ENCODE measurements around the gene AP2A1. TPM values are rescaled to one million over a fixed set of nuclear protein-coding genes. Genes with fewer than 3 reads are reported as not detected.

Gene AP2A1
- total and polyA plus RNA-seq, 9 of the 15 experiments (the other 6 are each of a cell fraction or from before 2014, with no cell fraction given), result 0.55 to 150 (median 31.9) TPM

- TF ChIP-seq ZNF316 (IDR thresholded peaks at IDR 0.05) (no peak), DDX20 (tag; IDR thresholded peaks at IDR 0.05; ENCODE audit: low read depth) (no peak), ETV5 (CRISPR knock-in tag; IDR thresholded peaks at IDR 0.05; ENCODE audit: low read depth) (no peak), BACH1 (tag; IDR thresholded peaks at IDR 0.05) (no peak), TARDBP (IDR thresholded peaks at IDR 0.05) (no peak), SRSF9 (IDR thresholded peaks at IDR 0.05; ENCODE audit: borderline replicate concordance, low read depth, low read length) (no peak), ZNF707 (CRISPR knock-in tag; conservative IDR thresholded peaks at IDR 0.05) (no peak), TAF15 (IDR thresholded peaks at IDR 0.05; ENCODE audit: low read depth, low read length) (no peak), U2AF1 (optimal IDR thresholded peaks at IDR 0.05; ENCODE audit: low read depth, low read length) (no peak), ZNF507 (tag; conservative IDR thresholded peaks at IDR 0.05) (no peak), DPF2 (IDR thresholded peaks at IDR 0.05) (peak; percentile 23; the same call in 1 of the 2 replicates), HDAC8 (tag; IDR thresholded peaks at IDR 0.05) (no peak), ESRRA (IDR thresholded peaks at IDR 0.05; ENCODE audit: borderline replicate concordance, low read depth) (peak; percentile 64; the same call in 1 of the 2 replicates), EZH2 (IDR thresholded peaks at IDR 0.05; ENCODE audit: borderline replicate concordance, low read depth, low read length) (no peak), SAFB2 (IDR thresholded peaks at IDR 0.05; ENCODE audit: borderline replicate concordance, low read depth, low read length, severe bottlenecking) (no peak), CSDE1 (IDR thresholded peaks at IDR 0.05) (no peak), SMARCA4 (IDR thresholded peaks at IDR 0.05) (peak; percentile 53; the same call in 1 of the 2 replicates), SIX5 (IDR thresholded peaks at IDR 0.05; ENCODE audit: borderline replicate concordance in 1 of 2, insufficient read depth in 1 of 2, low read depth in 1 of 2, low read length in 2 of 2) (no peak), GATA2 (CRISPR knock-in tag; IDR thresholded peaks at IDR 0.05) (peak; percentile 37; the same call in 1 of the 2 replicates), LEF1 (IDR thresholded peaks at IDR 0.05) (no peak), MAFF (IDR thresholded peaks at IDR 0.05; ENCODE audit: low read length) (no peak), TGIF2 (CRISPR knock-in tag; IDR thresholded peaks at IDR 0.05) (no peak), CEBPB (tag; IDR thresholded peaks at IDR 0.05) (peak; percentile 64)
- TF ChIP-seq, protein P1, sequence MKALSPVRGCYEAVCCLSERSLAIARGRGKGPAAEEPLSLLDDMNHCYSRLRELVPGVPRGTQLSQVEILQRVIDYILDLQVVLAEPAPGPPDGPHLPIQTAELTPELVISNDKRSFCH (CRISPR knock-in tag; IDR thresholded peaks at IDR 0.05), result no peak
- TF ChIP-seq, protein P1 (tag; IDR thresholded peaks at IDR 0.05), result no peak
- TF ChIP-seq, protein P2, sequence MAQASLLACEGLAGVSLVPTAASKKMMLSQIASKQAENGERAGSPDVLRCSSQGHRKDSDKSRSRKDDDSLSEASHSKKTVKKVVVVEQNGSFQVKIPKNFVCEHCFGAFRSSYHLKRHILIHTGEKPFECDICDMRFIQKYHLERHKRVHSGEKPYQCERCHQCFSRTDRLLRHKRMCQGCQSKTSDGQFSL (CRISPR knock-in tag; IDR thresholded peaks at IDR 0.05), result no peak
- TF ChIP-seq, protein P2 (tag; IDR thresholded peaks at IDR 0.05), result no peak
- TF ChIP-seq, protein P3, sequence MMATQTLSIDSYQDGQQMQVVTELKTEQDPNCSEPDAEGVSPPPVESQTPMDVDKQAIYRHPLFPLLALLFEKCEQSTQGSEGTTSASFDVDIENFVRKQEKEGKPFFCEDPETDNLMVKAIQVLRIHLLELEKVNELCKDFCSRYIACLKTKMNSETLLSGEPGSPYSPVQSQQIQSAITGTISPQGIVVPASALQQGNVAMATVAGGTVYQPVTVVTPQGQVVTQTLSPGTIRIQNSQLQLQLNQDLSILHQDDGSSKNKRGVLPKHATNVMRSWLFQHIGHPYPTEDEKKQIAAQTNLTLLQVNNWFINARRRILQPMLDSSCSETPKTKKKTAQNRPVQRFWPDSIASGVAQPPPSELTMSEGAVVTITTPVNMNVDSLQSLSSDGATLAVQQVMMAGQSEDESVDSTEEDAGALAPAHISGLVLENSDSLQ (IDR thresholded peaks at IDR 0.05), result peak; percentile 37; the same call in 1 of the 2 replicates
- TF ChIP-seq, protein P4, sequence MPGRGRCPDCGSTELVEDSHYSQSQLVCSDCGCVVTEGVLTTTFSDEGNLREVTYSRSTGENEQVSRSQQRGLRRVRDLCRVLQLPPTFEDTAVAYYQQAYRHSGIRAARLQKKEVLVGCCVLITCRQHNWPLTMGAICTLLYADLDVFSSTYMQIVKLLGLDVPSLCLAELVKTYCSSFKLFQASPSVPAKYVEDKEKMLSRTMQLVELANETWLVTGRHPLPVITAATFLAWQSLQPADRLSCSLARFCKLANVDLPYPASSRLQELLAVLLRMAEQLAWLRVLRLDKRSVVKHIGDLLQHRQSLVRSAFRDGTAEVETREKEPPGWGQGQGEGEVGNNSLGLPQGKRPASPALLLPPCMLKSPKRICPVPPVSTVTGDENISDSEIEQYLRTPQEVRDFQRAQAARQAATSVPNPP (IDR thresholded peaks at IDR 0.05; ENCODE audit: borderline replicate concordance, insufficient read depth, insufficient read length), result no peak
Observed at GRCh38 chr19:49820125-49820524, 53.3 kb downstream of the AP2A1 start (continued).
